Measurements from ENCODE around the gene MXRA7. TPM values are rescaled to one million over a fixed set of nuclear protein-coding genes. Genes with fewer than 3 reads are reported as not detected.

Gene MXRA7
- total and polyA plus RNA-seq, 2 of the 4 experiments (the other 2 are of a cell fraction), result 168 to 231 TPM

GRCh38 chr17:76685846-76686245, 24.9 kb downstream of the MXRA7 start:
- no peak overlapping the region for H2AK5ac ChIP-seq (ENCODE audit: low read depth, low read length)
- ChIA-PET POLR2A (ENCODE audit: unreplicated experiment) (no interaction called here), CTCF (no interaction called here)
- H3K27ac ChIP-seq (ENCODE audit: insufficient read depth, low read length), result no peak overlapping the region
- H3K4me3 ChIP-seq (ENCODE audit: insufficient read depth, low read depth, low read length), result no peak overlapping the region
- no peaks in the 10 kb centered on the region for H3K27me3 ChIP-seq (ENCODE audit: control insufficient read depth, insufficient read depth, low read length)
- intact Hi-C loops (cut with micrococcal nuclease) (loop anchor here (10.0 kb wide), 1 partner anchor 1919 kb away; no protein-coding TSS in a partner anchor), in situ Hi-C loops (cut with MboI; ENCODE audit: low sequenced_read_pairs) (no loop called here), dilution Hi-C loops (cut with HindIII; ENCODE audit: low sequenced_read_pairs, unreplicated experiment) (no loop called here)
- H4K8ac ChIP-seq (ENCODE audit: low read depth in 2 of 2, low read length in 2 of 2), result no peak overlapping the region
- no peak overlapping the region for H2BK15ac ChIP-seq (ENCODE audit: low read depth, low read length)
- H3K14ac ChIP-seq (replicated peaks; ENCODE audit: low read depth, low read length), result no peak overlapping the region
- no peak overlapping the region for H3K9ac ChIP-seq (ENCODE audit: low read depth, low read length)
- H3K4me1 ChIP-seq (ENCODE audit: control insufficient read depth, insufficient read depth, low read length), result peaks cover 28% of the 10 kb centered on the region
- TF ChIP-seq POLR2A (IDR thresholded peaks at IDR 0.05; ENCODE audit: low read depth, low read length) (no peak), RCOR1 (IDR thresholded peaks at IDR 0.05; ENCODE audit: insufficient replicate concordance, low read length) (no peak), RAD21 (IDR thresholded peaks at IDR 0.05; ENCODE audit: low read length) (no peak), MAZ (IDR thresholded peaks at IDR 0.05; ENCODE audit: borderline replicate concordance, low read depth, low read length) (no peak), MAFK (IDR thresholded peaks at IDR 0.05; ENCODE audit: low read depth, low read length) (no peak), FOS (IDR thresholded peaks at IDR 0.05; ENCODE audit: low read depth, low read length) (no peak), SMC3 (IDR thresholded peaks at IDR 0.05; ENCODE audit: low read depth, low read length) (no peak), CEBPB (IDR thresholded peaks at IDR 0.05; ENCODE audit: low read depth, low read length) (no peak), BHLHE40 (IDR thresholded peaks at IDR 0.05; ENCODE audit: low read depth, low read length) (no peak), CHD1 (IDR thresholded peaks at IDR 0.05; ENCODE audit: low read depth, low read length) (no peak), MXI1 (IDR thresholded peaks at IDR 0.05; ENCODE audit: borderline replicate concordance, low read depth, low read length) (no peak), NFE2L2 (IDR thresholded peaks at IDR 0.05; ENCODE audit: low read depth, low read length) (no peak), RFX5 (IDR thresholded peaks at IDR 0.05; ENCODE audit: low read depth, low read length) (no peak)
- TF ChIP-seq, protein P1, sequence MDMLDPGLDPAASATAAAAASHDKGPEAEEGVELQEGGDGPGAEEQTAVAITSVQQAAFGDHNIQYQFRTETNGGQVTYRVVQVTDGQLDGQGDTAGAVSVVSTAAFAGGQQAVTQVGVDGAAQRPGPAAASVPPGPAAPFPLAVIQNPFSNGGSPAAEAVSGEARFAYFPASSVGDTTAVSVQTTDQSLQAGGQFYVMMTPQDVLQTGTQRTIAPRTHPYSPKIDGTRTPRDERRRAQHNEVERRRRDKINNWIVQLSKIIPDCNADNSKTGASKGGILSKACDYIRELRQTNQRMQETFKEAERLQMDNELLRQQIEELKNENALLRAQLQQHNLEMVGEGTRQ (IDR thresholded peaks at IDR 0.05; ENCODE audit: low read depth, low read length), result no peak
- TF ChIP-seq, protein P2, sequence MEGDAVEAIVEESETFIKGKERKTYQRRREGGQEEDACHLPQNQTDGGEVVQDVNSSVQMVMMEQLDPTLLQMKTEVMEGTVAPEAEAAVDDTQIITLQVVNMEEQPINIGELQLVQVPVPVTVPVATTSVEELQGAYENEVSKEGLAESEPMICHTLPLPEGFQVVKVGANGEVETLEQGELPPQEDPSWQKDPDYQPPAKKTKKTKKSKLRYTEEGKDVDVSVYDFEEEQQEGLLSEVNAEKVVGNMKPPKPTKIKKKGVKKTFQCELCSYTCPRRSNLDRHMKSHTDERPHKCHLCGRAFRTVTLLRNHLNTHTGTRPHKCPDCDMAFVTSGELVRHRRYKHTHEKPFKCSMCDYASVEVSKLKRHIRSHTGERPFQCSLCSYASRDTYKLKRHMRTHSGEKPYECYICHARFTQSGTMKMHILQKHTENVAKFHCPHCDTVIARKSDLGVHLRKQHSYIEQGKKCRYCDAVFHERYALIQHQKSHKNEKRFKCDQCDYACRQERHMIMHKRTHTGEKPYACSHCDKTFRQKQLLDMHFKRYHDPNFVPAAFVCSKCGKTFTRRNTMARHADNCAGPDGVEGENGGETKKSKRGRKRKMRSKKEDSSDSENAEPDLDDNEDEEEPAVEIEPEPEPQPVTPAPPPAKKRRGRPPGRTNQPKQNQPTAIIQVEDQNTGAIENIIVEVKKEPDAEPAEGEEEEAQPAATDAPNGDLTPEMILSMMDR (conservative IDR thresholded peaks at IDR 0.05; ENCODE audit: low read depth, low read length), result no peak
- TF ChIP-seq, protein P3, sequence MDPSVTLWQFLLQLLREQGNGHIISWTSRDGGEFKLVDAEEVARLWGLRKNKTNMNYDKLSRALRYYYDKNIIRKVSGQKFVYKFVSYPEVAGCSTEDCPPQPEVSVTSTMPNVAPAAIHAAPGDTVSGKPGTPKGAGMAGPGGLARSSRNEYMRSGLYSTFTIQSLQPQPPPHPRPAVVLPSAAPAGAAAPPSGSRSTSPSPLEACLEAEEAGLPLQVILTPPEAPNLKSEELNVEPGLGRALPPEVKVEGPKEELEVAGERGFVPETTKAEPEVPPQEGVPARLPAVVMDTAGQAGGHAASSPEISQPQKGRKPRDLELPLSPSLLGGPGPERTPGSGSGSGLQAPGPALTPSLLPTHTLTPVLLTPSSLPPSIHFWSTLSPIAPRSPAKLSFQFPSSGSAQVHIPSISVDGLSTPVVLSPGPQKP (IDR thresholded peaks at IDR 0.05; ENCODE audit: borderline replicate concordance, low read depth, low read length), result no peak
- H3K18ac ChIP-seq (ENCODE audit: low read depth, low read length), result no peak overlapping the region
- H3K36me3 ChIP-seq (ENCODE audit: control insufficient read depth, insufficient read depth, low read length), result peaks cover 46% of the 10 kb centered on the region
- H4K20me1 ChIP-seq (ENCODE audit: insufficient read depth, low read length), result peaks cover 39% of the 10 kb centered on the region
- no peak overlapping the region for H2BK120ac ChIP-seq (ENCODE audit: low read depth, low read length)
- H3K79me1 ChIP-seq (ENCODE audit: low read depth in 1 of 2, low read length in 2 of 2), result peaks cover 10 to 84% of the 10 kb centered on the region in 2 experiments; a peak in 3 of 4 replicates
- no peak overlapping the region for H3K23ac ChIP-seq (ENCODE audit: low read depth, low read length)
- H2AK9ac ChIP-seq (replicated peaks; ENCODE audit: low read depth, low read length, poor library complexity), result no peak overlapping the region
- H4K5ac ChIP-seq (ENCODE audit: low read depth, low read length), result no peak overlapping the region
- H3K9me3 ChIP-seq (ENCODE audit: control insufficient read depth, insufficient read depth, low read length), result no peaks in the 10 kb centered on the region
- no peak overlapping the region for H3K4ac ChIP-seq (ENCODE audit: low read depth, low read length)
- DNase-seq, result no peak
- H3K9me1 ChIP-seq (ENCODE audit: insufficient read depth, low read length), result peaks cover 16% of the 10 kb centered on the region
- BruUV-seq (replicated peaks), result no TSS peak
- 96% methylated on average over 5 of the region's 8 CpGs; no CpG with 5 or more reads in 1 of the 2 experiments for WGBS, 2 experiments (ENCODE audit: extremely low coverage in 2 of 2, insufficient read length in 1 of 2)
- ATAC-seq (ENCODE audit: low read depth), result no peak
- H3K56ac ChIP-seq (ENCODE audit: extremely low read depth, insufficient read depth, low read length), result no peak overlapping the region
- H4K91ac ChIP-seq (ENCODE audit: insufficient read depth, low read depth, low read length), result no peak overlapping the region
- no peak overlapping the region for H3K4me2 ChIP-seq (ENCODE audit: low read depth, low read length)
- H2BK20ac ChIP-seq (ENCODE audit: low read depth, low read length), result no peak overlapping the region
- no peak overlapping the region for H2BK5ac ChIP-seq (ENCODE audit: low read depth, low read length, poor library complexity, severe bottlenecking)
- H2AFZ ChIP-seq (replicated peaks; ENCODE audit: low read length, poor library complexity), result no peak overlapping the region

Measured in IMR-90 (cell line).